Renal pelvis (tissue), 4 donors: ENCODE results near the gene SEMA3B. TPM values are rescaled to one million over a fixed set of nuclear protein-coding genes. Genes with fewer than 3 reads are reported as not detected.
A peak's percentile ranks its signal among the peaks of the same experiment; 100 is the strongest.
"Not testable (repeated sequence)": the region's sequence is repeated elsewhere in the genome, so short reads cannot be mapped to it uniquely, and the experiment has no call there.

Source experiments
- DNase-seq: peaks from one replicate; pipeline ENCODE4 v3.0.0-alpha.2; 2013
- polyA plus RNA-seq, 3 donors: library from polyadenylated mRNA; unstranded; fragments of 120-200 nt; gene quantifications; one replicate each; pipeline ENCODE4 v1.2.1, GENCODE V29; 2013; ENCODE audit not compliant: insufficient read length in 3 of 3

The SEMA3B gene
- polyA plus RNA-seq, 3 donors = 100 to 126 (median 122) TPM

GRCh38 chr3:50236484-50237132 is 32.3 kb upstream of the SEMA3B start:
- DNase-seq = no peak

- no peak for DNase-seq
Measured at GRCh38 chr3:50237133-50237651, 31.8 kb upstream of the SEMA3B start.

- peak; percentile 73 for DNase-seq
Measured at GRCh38 chr3:50237754-50238548, 31.0 kb upstream of the SEMA3B start.

- no peak for DNase-seq
Measured at GRCh38 chr3:50238549-50239026, 30.4 kb upstream of the SEMA3B start.

- DNase-seq = no peak
Measured at GRCh38 chr3:50239649-50240048, 29.3 kb upstream of the SEMA3B start.

GRCh38 chr3:50241163-50241562 is 27.8 kb upstream of the SEMA3B start:
- no peak for DNase-seq

- DNase-seq = no peak
Measured at GRCh38 chr3:50241713-50242380, 27.1 kb upstream of the SEMA3B start.

- DNase-seq = no peak
Measured at GRCh38 chr3:50242381-50242770, 26.6 kb upstream of the SEMA3B start.

GRCh38 chr3:50242851-50243542 is 25.9 kb upstream of the SEMA3B start:
- no peak for DNase-seq

- DNase-seq = no peak
Measured at GRCh38 chr3:50243543-50243895, 25.4 kb upstream of the SEMA3B start.

- DNase-seq = not testable (repeated sequence)
Measured at GRCh38 chr3:50244813-50245212, 24.1 kb upstream of the SEMA3B start.

- no peak for DNase-seq
Measured at GRCh38 chr3:50245251-50245745, 23.6 kb upstream of the SEMA3B start.

GRCh38 chr3:50245831-50246516 is 23.0 kb upstream of the SEMA3B start:
- DNase-seq = peak; percentile 94

GRCh38 chr3:50246517-50246954 is 22.4 kb upstream of the SEMA3B start:
- DNase-seq = no peak

GRCh38 chr3:50248387-50248786 is 20.6 kb upstream of the SEMA3B start:
- DNase-seq = no peak

GRCh38 chr3:50249457-50249856 is 19.5 kb upstream of the SEMA3B start:
- no peak for DNase-seq

GRCh38 chr3:50250514-50250913 is 18.4 kb upstream of the SEMA3B start:
- no peak for DNase-seq

GRCh38 chr3:50251220-50251619 is 17.7 kb upstream of the SEMA3B start:
- DNase-seq = no peak

- DNase-seq = no peak
Measured at GRCh38 chr3:50254577-50255250, 14.2 kb upstream of the SEMA3B start.

GRCh38 chr3:50255251-50255615 is 13.7 kb upstream of the SEMA3B start:
- no peak for DNase-seq
